Measurements from ENCODE around the gene CYP2S1.
"Not testable (repeated sequence)": the region's sequence is repeated elsewhere in the genome, so short reads cannot be mapped to it uniquely, and the experiment has no call there.

CYP2S1 gene

GRCh38 chr19:41226874-41227390 is 33.9 kb downstream of the CYP2S1 start:
- no peak for DNase-seq

GRCh38 chr19:41228486-41228885 is 35.5 kb downstream of the CYP2S1 start:
- DNase-seq, result no peak

- DNase-seq, result not testable (repeated sequence)
Measured at GRCh38 chr19:41229338-41229737, 36.3 kb downstream of the CYP2S1 start.

- DNase-seq, result no peak
Measured at GRCh38 chr19:41230067-41230857, 37.2 kb downstream of the CYP2S1 start.

- DNase-seq, result no peak
Measured at GRCh38 chr19:41232686-41233085, 39.7 kb downstream of the CYP2S1 start.

GRCh38 chr19:41233748-41234240 is 40.8 kb downstream of the CYP2S1 start:
- no peak for DNase-seq

- no peak for DNase-seq
Measured at GRCh38 chr19:41234512-41235168, 41.6 kb downstream of the CYP2S1 start.

- no peak for DNase-seq
Measured at GRCh38 chr19:41235480-41235879, 42.5 kb downstream of the CYP2S1 start.

- no peak for DNase-seq
Measured at GRCh38 chr19:41238244-41238643, 45.2 kb downstream of the CYP2S1 start.

GRCh38 chr19:41239363-41239762 is 46.3 kb downstream of the CYP2S1 start:
- no peak for DNase-seq

GRCh38 chr19:41239961-41240574 is 47.0 kb downstream of the CYP2S1 start:
- no peak for DNase-seq

- DNase-seq, result no peak
Measured at GRCh38 chr19:41241859-41242258, 48.8 kb downstream of the CYP2S1 start.

GRCh38 chr19:41244117-41244516 is 51.1 kb downstream of the CYP2S1 start:
- no peak for DNase-seq

GRCh38 chr19:41245843-41246242 is 52.8 kb downstream of the CYP2S1 start:
- no peak for DNase-seq

GRCh38 chr19:41248895-41249294 is 55.9 kb downstream of the CYP2S1 start:
- no peak for DNase-seq

- DNase-seq, result no peak
Measured at GRCh38 chr19:41249707-41250423, 56.8 kb downstream of the CYP2S1 start.

- DNase-seq, result no peak
Measured at GRCh38 chr19:41253660-41254059, 60.6 kb downstream of the CYP2S1 start.

GRCh38 chr19:41255171-41255570 is 62.2 kb downstream of the CYP2S1 start:
- DNase-seq, result no peak

Data from NCI-H1105 treated with DMSO at 0.1 percent for 48 hours (cell line).